Measurements from ENCODE around the gene CYGB.
A peak's percentile ranks its signal among the peaks of the same experiment; 100 is the strongest.

The CYGB gene

DNA sequence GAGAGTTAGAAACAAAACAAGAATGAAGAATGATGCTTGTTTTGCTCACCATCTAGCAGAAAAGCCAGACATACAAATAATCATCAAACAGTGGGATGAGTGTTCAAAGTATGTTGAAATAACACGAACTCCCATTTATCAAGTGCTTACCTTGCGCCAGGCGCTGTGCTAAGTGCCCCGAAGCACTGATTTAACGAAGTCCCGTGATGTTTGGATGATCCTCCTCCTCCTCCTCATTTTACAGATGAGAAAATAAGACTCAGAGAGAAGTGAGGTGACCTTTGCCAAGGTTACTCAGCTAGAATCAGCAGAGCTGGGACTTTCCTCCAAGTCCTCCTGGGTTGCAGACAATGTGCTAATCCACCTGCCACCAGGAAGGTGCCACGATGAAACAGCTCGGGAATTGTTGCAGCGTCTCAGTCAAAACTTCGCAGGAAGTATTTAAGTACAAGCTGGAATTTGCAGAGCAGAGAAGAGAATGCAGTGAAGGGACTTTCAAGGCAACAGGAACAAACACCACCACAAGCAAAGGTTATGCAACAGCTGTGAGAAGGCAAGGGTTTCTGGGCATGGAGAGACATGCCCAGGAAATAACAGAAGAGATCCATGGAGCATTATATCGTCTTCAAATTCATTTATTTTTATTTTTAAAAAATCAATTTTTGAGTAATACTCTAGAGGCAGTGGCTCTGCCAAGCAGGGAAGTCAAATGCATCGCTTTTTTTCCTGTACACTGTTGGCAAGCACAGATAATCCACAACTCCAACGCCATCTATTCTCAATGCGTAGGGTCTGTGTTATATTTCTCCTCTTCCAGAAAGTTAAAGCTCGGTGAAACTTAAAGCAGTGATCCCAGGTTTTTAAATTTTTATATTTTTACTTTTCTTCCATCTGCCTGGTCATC is 13.5 kb upstream of the CYGB start:
- no peaks in the 10 kb centered on the region for H3K9me3 ChIP-seq (ENCODE audit: control insufficient read depth in 1 of 2, low read length in 2 of 2)
- H3K4me1 ChIP-seq (ENCODE audit: control insufficient read depth in 1 of 2, insufficient read depth in 2 of 2, low read length in 2 of 2), result peaks cover 13 to 33% of the 10 kb centered on the region in 2 donors
- no peak overlapping the region for H3K27ac ChIP-seq (ENCODE audit: low read depth, low read length)
- no peak overlapping the region for H3K9ac ChIP-seq (ENCODE audit: low read depth in 1 of 2, low read length in 2 of 2)
- H3K36me3 ChIP-seq (ENCODE audit: control insufficient read depth in 1 of 2, insufficient read depth in 2 of 2, low read length in 2 of 2), result no peaks in the 10 kb centered on the region
- peak overlapping the region in 1 of 2 donors; percentile 19 for H3K4me3 ChIP-seq (ENCODE audit: low read depth in 1 of 2, low read length in 2 of 2)
- H3K27me3 ChIP-seq (ENCODE audit: control insufficient read depth in 1 of 2, insufficient read depth in 2 of 2, low read length in 2 of 2), result no peaks in the 10 kb centered on the region

DNA sequence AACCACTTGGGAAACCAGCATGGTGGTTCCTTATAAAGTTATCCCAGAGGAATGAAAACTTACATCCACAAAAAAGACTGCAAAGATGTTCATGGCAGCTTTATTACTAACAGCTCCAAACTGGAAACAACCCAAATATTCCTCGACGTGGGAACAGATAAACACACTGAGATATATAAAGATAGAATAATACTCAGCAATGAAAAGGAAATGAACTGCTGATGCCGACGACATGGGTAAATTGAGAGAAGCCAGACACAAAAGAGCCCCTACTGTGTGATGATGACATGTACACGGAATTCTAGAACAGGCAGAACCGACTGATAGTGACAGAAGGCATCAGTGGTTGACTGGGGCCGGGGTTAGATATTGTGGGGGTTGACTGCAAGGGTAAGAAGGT is 12.0 kb upstream of the CYGB start:
- Histone ChIP-seq H3K4me1 (ENCODE audit: control insufficient read depth in 1 of 2, insufficient read depth in 2 of 2, low read length in 2 of 2) (peaks cover 23 to 38% of the 10 kb centered on the region in 2 donors), H3K9me3 (ENCODE audit: control insufficient read depth in 1 of 2, low read length in 2 of 2) (no peaks in the 10 kb centered on the region), H3K9ac (ENCODE audit: low read depth in 1 of 2, low read length in 2 of 2) (no peak overlapping the region), H3K36me3 (ENCODE audit: control insufficient read depth in 1 of 2, insufficient read depth in 2 of 2, low read length in 2 of 2) (no peaks in the 10 kb centered on the region), H3K27ac (ENCODE audit: low read depth, low read length) (no peak overlapping the region), H3K27me3 (ENCODE audit: control insufficient read depth in 1 of 2, insufficient read depth in 2 of 2, low read length in 2 of 2) (peaks cover 0 to 5% of the 10 kb centered on the region in 2 donors), H3K4me3 (ENCODE audit: low read depth in 1 of 2, low read length in 2 of 2) (no peak overlapping the region)

DNA sequence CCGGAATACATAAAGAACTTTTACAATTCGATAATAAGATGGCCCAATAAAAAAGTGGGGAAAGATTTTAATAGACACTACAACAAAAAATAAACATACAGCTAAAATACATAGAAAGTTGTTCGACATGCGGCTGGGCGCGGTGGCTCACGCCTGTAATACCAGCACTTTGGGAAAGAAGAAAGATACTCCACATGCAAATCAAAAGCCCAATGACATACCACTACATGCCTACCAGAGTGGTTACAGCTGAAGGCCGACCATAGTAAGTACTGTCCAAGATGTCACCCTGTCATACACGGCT is 11.7 kb upstream of the CYGB start:
- H3K4me1 ChIP-seq (ENCODE audit: control insufficient read depth in 1 of 2, insufficient read depth in 2 of 2, low read length in 2 of 2), result peaks cover 25 to 38% of the 10 kb centered on the region in 2 donors
- no peak overlapping the region for H3K27ac ChIP-seq (ENCODE audit: low read depth, low read length)
- H3K9me3 ChIP-seq (ENCODE audit: control insufficient read depth in 1 of 2, low read length in 2 of 2), result no peaks in the 10 kb centered on the region
- H3K9ac ChIP-seq (ENCODE audit: low read depth in 1 of 2, low read length in 2 of 2), result no peak overlapping the region
- H3K4me3 ChIP-seq (ENCODE audit: low read depth in 1 of 2, low read length in 2 of 2), result no peak overlapping the region
- H3K36me3 ChIP-seq (ENCODE audit: control insufficient read depth in 1 of 2, insufficient read depth in 2 of 2, low read length in 2 of 2), result no peaks in the 10 kb centered on the region
- H3K27me3 ChIP-seq (ENCODE audit: control insufficient read depth in 1 of 2, insufficient read depth in 2 of 2, low read length in 2 of 2), result peaks cover 0 to 7% of the 10 kb centered on the region in 2 donors

DNA sequence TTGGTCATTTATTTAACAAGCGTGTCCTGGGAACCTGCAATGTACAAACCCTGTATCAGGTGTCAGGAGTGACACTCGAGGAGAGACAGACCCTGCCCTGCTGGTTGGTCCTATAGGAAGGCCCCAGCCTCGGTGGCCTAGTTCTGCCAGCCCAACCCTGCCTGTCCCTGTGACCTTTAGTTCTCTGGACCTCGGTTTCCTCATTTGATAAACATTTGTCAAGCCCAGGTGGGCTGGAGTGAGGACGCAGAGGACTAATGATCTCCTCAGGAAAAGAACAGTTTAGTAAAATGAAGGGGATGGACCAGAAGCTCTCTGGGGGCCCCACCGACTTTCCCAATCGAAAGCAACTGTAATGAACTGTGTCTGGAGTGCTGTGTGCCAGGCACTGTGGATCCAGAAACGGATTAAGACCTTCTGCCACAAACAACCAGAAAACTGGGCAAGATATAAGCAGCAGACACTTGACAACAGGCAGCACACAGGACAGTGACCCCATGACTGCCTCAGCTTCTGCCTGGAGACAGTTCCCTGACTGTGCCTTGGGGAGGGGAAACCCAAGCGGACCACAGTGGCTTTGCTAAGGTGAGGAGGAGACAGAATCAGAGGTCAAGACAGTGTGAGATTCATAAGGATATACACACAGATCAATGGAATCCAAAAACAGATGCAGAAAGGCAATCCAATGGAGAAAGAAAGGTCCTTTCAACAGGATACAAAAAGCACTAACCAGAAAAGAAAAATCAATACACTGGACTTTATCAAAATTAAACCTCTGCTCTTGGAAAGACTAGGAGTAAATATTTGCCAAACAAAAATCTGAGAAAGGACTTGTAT is 11.1 kb upstream of the CYGB start:
- Histone ChIP-seq H3K27ac (ENCODE audit: low read depth, low read length) (no peak overlapping the region), H3K9me3 (ENCODE audit: control insufficient read depth in 1 of 2, low read length in 2 of 2) (no peaks in the 10 kb centered on the region), H3K27me3 (ENCODE audit: control insufficient read depth in 1 of 2, insufficient read depth in 2 of 2, low read length in 2 of 2) (peaks cover 0 to 7% of the 10 kb centered on the region in 2 donors), H3K4me3 (ENCODE audit: low read depth in 1 of 2, low read length in 2 of 2) (no peak overlapping the region), H3K4me1 (ENCODE audit: control insufficient read depth in 1 of 2, insufficient read depth in 2 of 2, low read length in 2 of 2) (peaks cover 25 to 38% of the 10 kb centered on the region in 2 donors), H3K9ac (ENCODE audit: low read depth in 1 of 2, low read length in 2 of 2) (no peak overlapping the region), H3K36me3 (ENCODE audit: control insufficient read depth in 1 of 2, insufficient read depth in 2 of 2, low read length in 2 of 2) (no peaks in the 10 kb centered on the region)

DNA sequence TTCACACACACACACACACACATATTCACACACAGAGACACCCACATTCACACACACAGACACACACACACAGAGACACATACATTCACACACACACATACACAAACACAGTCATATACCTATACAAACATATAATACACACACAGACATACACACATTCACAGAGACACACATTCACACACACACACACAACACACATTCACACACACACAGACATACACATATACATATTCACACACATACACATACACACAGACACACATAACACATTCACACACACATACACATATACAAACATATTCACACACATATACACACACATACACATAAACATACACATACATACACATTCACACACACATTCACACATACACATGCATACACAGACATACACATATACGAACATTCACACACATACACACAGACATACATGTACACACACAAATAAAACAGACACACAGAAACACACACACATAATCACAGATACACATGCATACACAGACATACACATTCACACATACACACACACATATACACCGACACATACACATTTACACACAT is 10.2 kb upstream of the CYGB start:
- Histone ChIP-seq H3K36me3 (ENCODE audit: control insufficient read depth in 1 of 2, insufficient read depth in 2 of 2, low read length in 2 of 2) (no peaks in the 10 kb centered on the region), H3K9me3 (ENCODE audit: control insufficient read depth in 1 of 2, low read length in 2 of 2) (no peaks in the 10 kb centered on the region), H3K27ac (ENCODE audit: low read depth, low read length) (no peak overlapping the region), H3K4me1 (ENCODE audit: control insufficient read depth in 1 of 2, insufficient read depth in 2 of 2, low read length in 2 of 2) (peaks cover 26 to 39% of the 10 kb centered on the region in 2 donors), H3K9ac (ENCODE audit: low read depth in 1 of 2, low read length in 2 of 2) (no peak overlapping the region), H3K4me3 (ENCODE audit: low read depth in 1 of 2, low read length in 2 of 2) (no peak overlapping the region), H3K27me3 (ENCODE audit: control insufficient read depth in 1 of 2, insufficient read depth in 2 of 2, low read length in 2 of 2) (peaks cover 0 to 7% of the 10 kb centered on the region in 2 donors)

DNA sequence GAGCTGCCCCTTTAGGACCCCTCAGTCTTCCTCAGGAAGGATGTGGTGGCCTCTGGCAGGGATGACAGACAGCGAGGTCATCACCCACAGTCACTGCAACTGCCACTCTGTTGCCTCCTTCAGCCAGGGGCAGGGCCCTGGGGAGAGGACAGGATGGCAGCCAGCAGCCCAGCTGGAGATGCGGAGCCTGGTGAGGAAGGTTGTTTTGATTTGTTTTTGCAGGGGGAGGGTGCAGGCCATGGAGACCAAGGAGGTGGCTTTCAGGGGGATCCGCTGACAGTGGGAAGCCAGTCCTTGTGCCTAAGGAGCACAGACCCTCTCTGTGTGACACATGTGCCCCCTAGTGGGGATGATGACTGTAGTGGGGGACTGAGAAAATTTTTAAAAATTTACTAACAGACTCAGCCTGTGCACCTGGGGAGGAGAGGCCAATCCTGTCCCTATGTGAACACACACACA is 9.7 kb upstream of the CYGB start:
- H3K4me3 ChIP-seq (ENCODE audit: low read depth in 1 of 2, low read length in 2 of 2), result no peak overlapping the region
- peaks cover 31 to 44% of the 10 kb centered on the region in 2 donors for H3K4me1 ChIP-seq (ENCODE audit: control insufficient read depth in 1 of 2, insufficient read depth in 2 of 2, low read length in 2 of 2)

DNA sequence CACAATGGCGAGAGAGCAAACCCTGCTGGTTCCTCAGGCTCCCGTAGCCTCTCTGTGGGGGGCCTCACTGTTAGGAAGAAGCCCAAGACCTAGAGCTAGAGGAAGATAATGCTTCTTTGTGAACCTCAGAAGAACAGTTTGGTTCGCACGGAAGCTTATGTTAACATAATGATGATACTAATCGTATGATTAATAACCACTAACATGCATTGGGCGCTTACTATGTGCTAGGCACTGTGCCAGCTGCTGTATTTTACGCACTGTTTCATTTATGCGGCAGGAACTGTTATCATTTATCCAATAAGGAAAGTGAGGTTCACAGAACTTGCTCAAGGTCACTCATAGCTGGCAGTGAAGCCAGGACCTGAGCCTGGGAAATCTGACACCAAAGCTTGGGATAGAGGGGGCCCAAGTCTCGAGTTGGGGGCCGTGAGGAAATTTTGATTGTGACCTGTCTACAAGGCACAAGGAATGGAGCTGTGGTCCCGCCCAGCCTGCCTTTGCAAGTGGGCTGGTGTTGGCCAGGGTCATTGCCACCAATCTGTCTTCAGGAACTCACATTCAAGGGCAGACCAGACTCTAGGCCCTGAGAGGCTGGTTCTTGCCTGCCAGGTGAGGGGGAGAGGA is 9.2 kb upstream of the CYGB start:
- no peak overlapping the region for H3K27ac ChIP-seq (ENCODE audit: low read depth, low read length)
- peaks cover 0 to 7% of the 10 kb centered on the region in 2 donors for H3K27me3 ChIP-seq (ENCODE audit: control insufficient read depth in 1 of 2, insufficient read depth in 2 of 2, low read length in 2 of 2)
- H3K9ac ChIP-seq (ENCODE audit: low read depth in 1 of 2, low read length in 2 of 2), result peak overlapping the region in 1 of 2 donors; percentile 25
- H3K36me3 ChIP-seq (ENCODE audit: control insufficient read depth in 1 of 2, insufficient read depth in 2 of 2, low read length in 2 of 2), result no peaks in the 10 kb centered on the region
- no peak overlapping the region for H3K4me3 ChIP-seq (ENCODE audit: low read depth in 1 of 2, low read length in 2 of 2)
- H3K9me3 ChIP-seq (ENCODE audit: control insufficient read depth in 1 of 2, low read length in 2 of 2), result no peaks in the 10 kb centered on the region
- peaks cover 33 to 46% of the 10 kb centered on the region in 2 donors for H3K4me1 ChIP-seq (ENCODE audit: control insufficient read depth in 1 of 2, insufficient read depth in 2 of 2, low read length in 2 of 2)

More for the DNA sequence above, 9.7 kb upstream of the CYGB start:
- H3K27me3 ChIP-seq (ENCODE audit: control insufficient read depth in 1 of 2, insufficient read depth in 2 of 2, low read length in 2 of 2), result peaks cover 0 to 7% of the 10 kb centered on the region in 2 donors
- H3K9me3 ChIP-seq (ENCODE audit: control insufficient read depth in 1 of 2, low read length in 2 of 2), result no peaks in the 10 kb centered on the region
- no peak overlapping the region for H3K27ac ChIP-seq (ENCODE audit: low read depth, low read length)
- H3K36me3 ChIP-seq (ENCODE audit: control insufficient read depth in 1 of 2, insufficient read depth in 2 of 2, low read length in 2 of 2), result no peaks in the 10 kb centered on the region
- no peak overlapping the region for H3K9ac ChIP-seq (ENCODE audit: low read depth in 1 of 2, low read length in 2 of 2)

DNA sequence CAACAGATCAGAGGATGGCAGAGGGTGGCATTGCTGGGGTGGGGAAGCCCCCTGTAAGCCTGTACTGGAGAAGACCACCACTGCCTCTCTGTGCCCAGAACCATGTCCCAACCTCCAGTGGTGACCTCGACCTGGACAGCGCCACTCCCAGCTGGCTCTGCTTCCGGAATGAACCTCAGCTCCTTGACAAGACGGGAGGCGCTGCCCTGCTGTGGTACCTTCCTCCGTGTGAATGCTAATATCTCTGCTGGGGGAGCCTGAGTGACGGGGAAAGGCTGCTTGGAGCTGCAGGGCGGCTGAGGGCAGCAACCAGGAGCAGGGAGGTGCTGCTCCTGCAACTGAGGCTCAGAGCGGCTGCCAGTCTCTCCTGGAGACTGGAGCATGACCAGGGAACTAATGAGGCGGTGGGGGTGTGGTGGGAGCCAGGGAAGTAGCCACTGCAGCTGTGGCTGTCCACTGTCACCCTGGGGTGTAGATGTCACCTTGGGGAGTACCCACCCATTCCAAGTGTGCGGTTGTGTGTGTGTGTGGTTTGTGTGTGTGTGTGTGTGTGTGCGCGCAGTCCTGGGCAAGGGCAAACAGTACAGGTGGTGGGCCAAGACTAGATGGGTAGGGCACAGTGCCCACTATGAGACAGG is 8.5 kb upstream of the CYGB start:
- peaks cover 33 to 40% of the 10 kb centered on the region in 2 donors for H3K4me1 ChIP-seq (ENCODE audit: control insufficient read depth in 1 of 2, insufficient read depth in 2 of 2, low read length in 2 of 2)
- no peaks in the 10 kb centered on the region for H3K9me3 ChIP-seq (ENCODE audit: control insufficient read depth in 1 of 2, low read length in 2 of 2)
- H3K27me3 ChIP-seq (ENCODE audit: control insufficient read depth in 1 of 2, insufficient read depth in 2 of 2, low read length in 2 of 2), result peaks cover 0 to 7% of the 10 kb centered on the region in 2 donors
- H3K4me3 ChIP-seq (ENCODE audit: low read depth in 1 of 2, low read length in 2 of 2), result no peak overlapping the region
- peak overlapping the region in 1 of 2 donors; percentile 25 for H3K9ac ChIP-seq (ENCODE audit: low read depth in 1 of 2, low read length in 2 of 2)
- H3K36me3 ChIP-seq (ENCODE audit: control insufficient read depth in 1 of 2, insufficient read depth in 2 of 2, low read length in 2 of 2), result no peaks in the 10 kb centered on the region
- H3K27ac ChIP-seq (ENCODE audit: low read depth, low read length), result no peak overlapping the region

DNA sequence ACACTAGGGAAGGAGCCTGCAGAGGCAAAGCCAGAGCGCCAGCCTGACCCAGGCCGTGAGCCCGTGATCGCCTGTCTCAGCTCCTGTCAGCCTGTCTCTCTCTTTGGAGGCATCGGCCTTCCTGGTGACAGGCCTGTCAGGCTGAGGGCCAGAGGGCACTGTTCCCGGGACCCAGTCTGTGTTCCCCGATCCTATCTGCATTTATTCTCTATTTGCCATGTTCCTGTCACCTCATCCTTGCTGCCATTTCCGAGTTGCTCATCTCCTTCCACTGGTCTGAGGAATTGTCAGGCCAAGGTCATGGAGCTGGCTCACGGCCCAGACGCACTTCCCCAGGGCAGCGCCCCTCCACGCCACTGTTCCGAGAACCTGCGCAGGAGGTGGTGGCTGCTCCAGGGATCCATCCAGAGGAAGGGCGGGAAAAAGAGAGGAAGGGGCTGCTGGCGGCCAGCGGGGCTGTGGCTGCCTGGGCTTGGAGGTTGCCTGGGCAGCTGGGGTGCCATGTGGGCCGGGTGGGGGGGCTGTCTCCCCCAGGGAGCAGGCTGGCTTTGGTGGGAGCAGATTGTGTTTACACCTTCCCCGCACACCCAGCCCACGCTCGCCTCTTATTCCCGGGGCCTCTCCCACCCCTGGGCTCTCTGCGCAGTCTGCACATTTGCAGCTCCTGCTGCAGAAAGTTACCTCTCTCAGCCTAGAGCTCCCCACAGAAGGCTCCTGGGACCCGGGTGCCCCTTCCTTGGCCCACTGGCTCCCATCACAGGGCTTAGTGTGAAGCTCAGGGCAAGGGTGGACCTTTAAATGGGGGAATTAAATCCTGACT is 7.2 kb upstream of the CYGB start:
- Histone ChIP-seq H3K27ac (ENCODE audit: low read depth, low read length) (no peak overlapping the region), H3K27me3 (ENCODE audit: control insufficient read depth in 1 of 2, insufficient read depth in 2 of 2, low read length in 2 of 2) (peaks cover 0 to 10% of the 10 kb centered on the region in 2 donors), H3K36me3 (ENCODE audit: control insufficient read depth in 1 of 2, insufficient read depth in 2 of 2, low read length in 2 of 2) (no peaks in the 10 kb centered on the region), H3K4me1 (ENCODE audit: control insufficient read depth in 1 of 2, insufficient read depth in 2 of 2, low read length in 2 of 2) (peaks cover 39 to 40% of the 10 kb centered on the region in 2 donors), H3K4me3 (ENCODE audit: low read depth in 1 of 2, low read length in 2 of 2) (no peak overlapping the region), H3K9me3 (ENCODE audit: control insufficient read depth in 1 of 2, low read length in 2 of 2) (no peaks in the 10 kb centered on the region), H3K9ac (ENCODE audit: low read depth in 1 of 2, low read length in 2 of 2) (no peak overlapping the region)
